ENCODE data around the gene EYA2.

DNA sequence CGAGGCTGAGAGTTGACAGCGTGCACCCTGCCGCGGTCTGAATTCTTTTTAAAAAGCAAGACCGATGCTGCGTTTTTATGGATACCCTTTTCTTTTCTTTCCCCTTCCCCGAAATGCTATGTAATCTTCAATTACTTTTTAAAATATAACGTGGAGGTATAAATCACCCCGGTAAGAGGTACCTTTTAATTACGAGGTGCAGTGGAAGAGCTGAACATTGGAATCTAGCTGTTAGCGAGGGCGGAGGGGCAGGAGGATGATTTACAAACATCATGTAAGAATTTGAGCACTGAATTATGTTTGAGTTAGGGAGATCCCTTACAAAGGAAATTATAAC, 1.2 kb downstream of the EYA2 start:
- TF ChIP-seq TOX (CRISPR knock-in tag; IDR thresholded peaks at IDR 0.05; ENCODE audit: borderline replicate concordance) (no peak), TCF4 (CRISPR knock-in tag; IDR thresholded peaks at IDR 0.05; ENCODE audit: borderline replicate concordance) (no peak), RARB (CRISPR knock-in tag; IDR thresholded peaks at IDR 0.05) (no peak), ZNF8 (CRISPR knock-in tag; IDR thresholded peaks at IDR 0.05) (no peak), ARNTL (CRISPR knock-in tag; IDR thresholded peaks at IDR 0.05; ENCODE audit: borderline replicate concordance, low read depth) (no peak), ZFP30 (CRISPR knock-in tag; IDR thresholded peaks at IDR 0.05) (no peak), ISL1 (CRISPR knock-in tag; IDR thresholded peaks at IDR 0.05) (no peak)
- TF ChIP-seq, protein P1, sequence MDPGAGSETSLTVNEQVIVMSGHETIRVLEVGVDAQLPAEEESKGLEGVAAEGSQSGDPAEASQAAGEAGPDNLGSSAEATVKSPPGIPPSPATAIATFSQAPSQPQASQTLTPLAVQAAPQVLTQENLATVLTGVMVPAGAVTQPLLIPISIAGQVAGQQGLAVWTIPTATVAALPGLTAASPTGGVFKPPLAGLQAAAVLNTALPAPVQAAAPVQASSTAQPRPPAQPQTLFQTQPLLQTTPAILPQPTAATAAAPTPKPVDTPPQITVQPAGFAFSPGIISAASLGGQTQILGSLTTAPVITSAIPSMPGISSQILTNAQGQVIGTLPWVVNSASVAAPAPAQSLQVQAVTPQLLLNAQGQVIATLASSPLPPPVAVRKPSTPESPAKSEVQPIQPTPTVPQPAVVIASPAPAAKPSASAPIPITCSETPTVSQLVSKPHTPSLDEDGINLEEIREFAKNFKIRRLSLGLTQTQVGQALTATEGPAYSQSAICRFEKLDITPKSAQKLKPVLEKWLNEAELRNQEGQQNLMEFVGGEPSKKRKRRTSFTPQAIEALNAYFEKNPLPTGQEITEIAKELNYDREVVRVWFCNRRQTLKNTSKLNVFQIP (CRISPR knock-in tag; IDR thresholded peaks at IDR 0.05; ENCODE audit: borderline replicate concordance, low read depth) = no peak

Measured in SK-N-SH treated with all-trans-retinoic acid at 6 μM for 48 hours (cell line).